Fibroblast of lung (primary cell): ENCODE results near the gene INHBC.

Experiments used
- CTCF ChIP-seq, 2 donors: IDR thresholded peaks in 1 of 2; conservative IDR thresholded peaks in 1 of 2; 1 replicate in 1 of 2; 2 replicates in 1 of 2; pipeline ENCODE4 v1.5.1; 2011 to 2012; ENCODE audit warnings: low read length in 2 of 2, control low read depth in 1 of 2, inconsistent platforms in 1 of 2, low read depth in 1 of 2, mild to moderate bottlenecking in 1 of 2
- EZH2 ChIP-seq: IDR thresholded peaks from 2 replicates; pipeline ENCODE4 v1.5.1; 2012; ENCODE audit warnings: low read length, control low read depth, mild to moderate bottlenecking; ENCODE audit errors: missing control alignments

- TF ChIP-seq CTCF (conservative IDR thresholded peaks at IDR 0.05 in 1 of 2, IDR thresholded peaks at IDR 0.05 in 1 of 2; ENCODE audit: low read depth in 1 of 2, low read length in 2 of 2), result no peak
- peak; percentile 34 for TF ChIP-seq EZH2
These were observed 43.4 kb downstream of the INHBC start for GRCh38 chr12:57477710-57478681.
